Measurements from ENCODE around the gene FAF2. TPM values are rescaled to one million over a fixed set of nuclear protein-coding genes. Genes with fewer than 3 reads are reported as not detected.

The FAF2 gene
- total and polyA plus RNA-seq, 4 donors = 12.7 to 28.3 (median 16.5) TPM

DNA sequence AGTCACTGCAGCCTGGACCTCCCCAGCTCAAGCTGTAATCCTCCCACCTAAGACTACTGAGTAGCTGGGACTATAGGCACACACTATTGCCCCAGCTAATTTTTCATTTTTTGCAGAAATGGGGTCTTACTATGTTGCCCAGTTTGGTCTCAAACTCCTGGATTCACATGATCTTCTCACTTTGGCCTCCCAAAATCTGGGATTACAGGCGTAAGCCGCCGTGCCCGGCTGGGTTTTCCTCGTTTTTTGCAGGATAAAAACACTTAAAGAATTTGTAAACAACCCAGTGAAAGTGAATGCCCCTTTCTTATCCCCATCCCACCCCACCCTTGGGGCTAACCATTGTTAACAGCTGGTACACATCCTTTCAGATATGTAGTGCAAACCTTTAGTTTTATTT lies 39.6 kb upstream of the FAF2 start:
- DNase-seq (ENCODE audit: low spot score) = no peak
- H3K4me3 ChIP-seq (ENCODE audit: low read depth in 1 of 3, low read length in 3 of 3) = no peak overlapping the region
- TF ChIP-seq RXRA (IDR thresholded peaks at IDR 0.05) (no peak), TAF1 (conservative IDR thresholded peaks at IDR 0.05) (no peak), HNF4A (conservative IDR thresholded peaks at IDR 0.05) (no peak), SP1 (IDR thresholded peaks at IDR 0.05) (no peak), HNF4G (IDR thresholded peaks at IDR 0.05) (no peak), GABPA (IDR thresholded peaks at IDR 0.05 in 1 of 2, conservative IDR thresholded peaks at IDR 0.05 in 1 of 2) (no peak), EGR1 (IDR thresholded peaks at IDR 0.05; ENCODE audit: low read depth in 2 of 2) (no peak), FOXA1 (IDR thresholded peaks at IDR 0.05) (no peak), JUND (IDR thresholded peaks at IDR 0.05) (no peak), RAD21 (IDR thresholded peaks at IDR 0.05) (no peak), YY1 (IDR thresholded peaks at IDR 0.05) (no peak), NR2F2 (IDR thresholded peaks at IDR 0.05) (no peak), FOXA2 (IDR thresholded peaks at IDR 0.05) (no peak)
- TF ChIP-seq, protein P1, sequence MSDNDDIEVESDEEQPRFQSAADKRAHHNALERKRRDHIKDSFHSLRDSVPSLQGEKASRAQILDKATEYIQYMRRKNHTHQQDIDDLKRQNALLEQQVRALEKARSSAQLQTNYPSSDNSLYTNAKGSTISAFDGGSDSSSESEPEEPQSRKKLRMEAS (IDR thresholded peaks at IDR 0.05) = no peak
- TF ChIP-seq, protein P2, sequence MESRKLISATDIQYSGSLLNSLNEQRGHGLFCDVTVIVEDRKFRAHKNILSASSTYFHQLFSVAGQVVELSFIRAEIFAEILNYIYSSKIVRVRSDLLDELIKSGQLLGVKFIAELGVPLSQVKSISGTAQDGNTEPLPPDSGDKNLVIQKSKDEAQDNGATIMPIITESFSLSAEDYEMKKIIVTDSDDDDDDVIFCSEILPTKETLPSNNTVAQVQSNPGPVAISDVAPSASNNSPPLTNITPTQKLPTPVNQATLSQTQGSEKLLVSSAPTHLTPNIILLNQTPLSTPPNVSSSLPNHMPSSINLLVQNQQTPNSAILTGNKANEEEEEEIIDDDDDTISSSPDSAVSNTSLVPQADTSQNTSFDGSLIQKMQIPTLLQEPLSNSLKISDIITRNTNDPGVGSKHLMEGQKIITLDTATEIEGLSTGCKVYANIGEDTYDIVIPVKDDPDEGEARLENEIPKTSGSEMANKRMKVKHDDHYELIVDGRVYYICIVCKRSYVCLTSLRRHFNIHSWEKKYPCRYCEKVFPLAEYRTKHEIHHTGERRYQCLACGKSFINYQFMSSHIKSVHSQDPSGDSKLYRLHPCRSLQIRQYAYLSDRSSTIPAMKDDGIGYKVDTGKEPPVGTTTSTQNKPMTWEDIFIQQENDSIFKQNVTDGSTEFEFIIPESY (IDR thresholded peaks at IDR 0.05) = no peak
- TF ChIP-seq, protein P3, sequence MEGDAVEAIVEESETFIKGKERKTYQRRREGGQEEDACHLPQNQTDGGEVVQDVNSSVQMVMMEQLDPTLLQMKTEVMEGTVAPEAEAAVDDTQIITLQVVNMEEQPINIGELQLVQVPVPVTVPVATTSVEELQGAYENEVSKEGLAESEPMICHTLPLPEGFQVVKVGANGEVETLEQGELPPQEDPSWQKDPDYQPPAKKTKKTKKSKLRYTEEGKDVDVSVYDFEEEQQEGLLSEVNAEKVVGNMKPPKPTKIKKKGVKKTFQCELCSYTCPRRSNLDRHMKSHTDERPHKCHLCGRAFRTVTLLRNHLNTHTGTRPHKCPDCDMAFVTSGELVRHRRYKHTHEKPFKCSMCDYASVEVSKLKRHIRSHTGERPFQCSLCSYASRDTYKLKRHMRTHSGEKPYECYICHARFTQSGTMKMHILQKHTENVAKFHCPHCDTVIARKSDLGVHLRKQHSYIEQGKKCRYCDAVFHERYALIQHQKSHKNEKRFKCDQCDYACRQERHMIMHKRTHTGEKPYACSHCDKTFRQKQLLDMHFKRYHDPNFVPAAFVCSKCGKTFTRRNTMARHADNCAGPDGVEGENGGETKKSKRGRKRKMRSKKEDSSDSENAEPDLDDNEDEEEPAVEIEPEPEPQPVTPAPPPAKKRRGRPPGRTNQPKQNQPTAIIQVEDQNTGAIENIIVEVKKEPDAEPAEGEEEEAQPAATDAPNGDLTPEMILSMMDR (IDR thresholded peaks at IDR 0.05; ENCODE audit: low read depth, low read length, missing input control) = no peak
- TF ChIP-seq, protein P4, sequence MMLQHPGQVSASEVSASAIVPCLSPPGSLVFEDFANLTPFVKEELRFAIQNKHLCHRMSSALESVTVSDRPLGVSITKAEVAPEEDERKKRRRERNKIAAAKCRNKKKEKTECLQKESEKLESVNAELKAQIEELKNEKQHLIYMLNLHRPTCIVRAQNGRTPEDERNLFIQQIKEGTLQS (IDR thresholded peaks at IDR 0.05) = no peak
- TF ChIP-seq, protein P5, sequence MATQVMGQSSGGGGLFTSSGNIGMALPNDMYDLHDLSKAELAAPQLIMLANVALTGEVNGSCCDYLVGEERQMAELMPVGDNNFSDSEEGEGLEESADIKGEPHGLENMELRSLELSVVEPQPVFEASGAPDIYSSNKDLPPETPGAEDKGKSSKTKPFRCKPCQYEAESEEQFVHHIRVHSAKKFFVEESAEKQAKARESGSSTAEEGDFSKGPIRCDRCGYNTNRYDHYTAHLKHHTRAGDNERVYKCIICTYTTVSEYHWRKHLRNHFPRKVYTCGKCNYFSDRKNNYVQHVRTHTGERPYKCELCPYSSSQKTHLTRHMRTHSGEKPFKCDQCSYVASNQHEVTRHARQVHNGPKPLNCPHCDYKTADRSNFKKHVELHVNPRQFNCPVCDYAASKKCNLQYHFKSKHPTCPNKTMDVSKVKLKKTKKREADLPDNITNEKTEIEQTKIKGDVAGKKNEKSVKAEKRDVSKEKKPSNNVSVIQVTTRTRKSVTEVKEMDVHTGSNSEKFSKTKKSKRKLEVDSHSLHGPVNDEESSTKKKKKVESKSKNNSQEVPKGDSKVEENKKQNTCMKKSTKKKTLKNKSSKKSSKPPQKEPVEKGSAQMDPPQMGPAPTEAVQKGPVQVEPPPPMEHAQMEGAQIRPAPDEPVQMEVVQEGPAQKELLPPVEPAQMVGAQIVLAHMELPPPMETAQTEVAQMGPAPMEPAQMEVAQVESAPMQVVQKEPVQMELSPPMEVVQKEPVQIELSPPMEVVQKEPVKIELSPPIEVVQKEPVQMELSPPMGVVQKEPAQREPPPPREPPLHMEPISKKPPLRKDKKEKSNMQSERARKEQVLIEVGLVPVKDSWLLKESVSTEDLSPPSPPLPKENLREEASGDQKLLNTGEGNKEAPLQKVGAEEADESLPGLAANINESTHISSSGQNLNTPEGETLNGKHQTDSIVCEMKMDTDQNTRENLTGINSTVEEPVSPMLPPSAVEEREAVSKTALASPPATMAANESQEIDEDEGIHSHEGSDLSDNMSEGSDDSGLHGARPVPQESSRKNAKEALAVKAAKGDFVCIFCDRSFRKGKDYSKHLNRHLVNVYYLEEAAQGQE (IDR thresholded peaks at IDR 0.05) = no peak
- H3K4me1 ChIP-seq (ENCODE audit: control insufficient read depth in 4 of 4, insufficient read depth in 4 of 4, low read length in 3 of 4) = no peaks in the 10 kb centered on the region
- no peaks in the 10 kb centered on the region for H3K27me3 ChIP-seq (ENCODE audit: control insufficient read depth in 4 of 4, insufficient read depth in 4 of 4, low read length in 3 of 4)
- H3K36me3 ChIP-seq (ENCODE audit: control insufficient read depth in 4 of 4, insufficient read depth in 3 of 4, low read depth in 1 of 4, low read length in 3 of 4) = peaks cover 5 to 28% (median 8%) of the 10 kb centered on the region in 4 donors
- 86% methylated on average over 5 of the region's 5 CpGs for WGBS
- no peaks in the 10 kb centered on the region for H3K9me3 ChIP-seq (ENCODE audit: control insufficient read depth in 4 of 4, low read length in 3 of 4)
- H3K27ac ChIP-seq (ENCODE audit: low read depth in 1 of 2, low read length in 2 of 2) = no peak overlapping the region
- no peak overlapping the region for H3K9ac ChIP-seq (ENCODE audit: low read depth in 1 of 2, low read length in 2 of 2)

All from liver (tissue), 9 donors.